ENCODE data around the gene FEM1C.

GRCh38 chr5:115542651-115543364 lies 1.8 kb downstream of the FEM1C start:
- TF ChIP-seq POLR2AphosphoS5 (IDR thresholded peaks at IDR 0.05; ENCODE audit: control insufficient read depth, insufficient read depth, low read depth, low read length) (no peak), JUN (IDR thresholded peaks at IDR 0.05; ENCODE audit: borderline replicate concordance, low read depth, low read length) (no peak), JUN (CRISPR knock-in tag; IDR thresholded peaks at IDR 0.05; ENCODE audit: borderline replicate concordance) (no peak), TBP (optimal IDR thresholded peaks at IDR 0.05; ENCODE audit: low read depth, low read length) (no peak), SMC3 (conservative IDR thresholded peaks at IDR 0.05; ENCODE audit: insufficient read depth, low read depth, low read length) (no peak), TCF3 (CRISPR knock-in tag; IDR thresholded peaks at IDR 0.05) (no peak), SMAD1 (IDR thresholded peaks at IDR 0.05; ENCODE audit: low read depth, low read length, partially characterized antibody) (no peak), SMARCA5 (IDR thresholded peaks at IDR 0.05) (no peak), E2F5 (CRISPR knock-in tag; IDR thresholded peaks at IDR 0.05) (no peak), HLTF (IDR thresholded peaks at IDR 0.05) (no peak), CTCF (IDR thresholded peaks at IDR 0.05 in 2 of 3, conservative IDR thresholded peaks at IDR 0.05 in 1 of 3; ENCODE audit: insufficient read depth in 2 of 3, low read depth in 1 of 3, low read length in 3 of 3) (no peak), ZNF589 (CRISPR knock-in tag; IDR thresholded peaks at IDR 0.05; ENCODE audit: low read depth) (no peak), FOXP1 (CRISPR knock-in tag; IDR thresholded peaks at IDR 0.05) (no peak)
- TF ChIP-seq, protein P1, sequence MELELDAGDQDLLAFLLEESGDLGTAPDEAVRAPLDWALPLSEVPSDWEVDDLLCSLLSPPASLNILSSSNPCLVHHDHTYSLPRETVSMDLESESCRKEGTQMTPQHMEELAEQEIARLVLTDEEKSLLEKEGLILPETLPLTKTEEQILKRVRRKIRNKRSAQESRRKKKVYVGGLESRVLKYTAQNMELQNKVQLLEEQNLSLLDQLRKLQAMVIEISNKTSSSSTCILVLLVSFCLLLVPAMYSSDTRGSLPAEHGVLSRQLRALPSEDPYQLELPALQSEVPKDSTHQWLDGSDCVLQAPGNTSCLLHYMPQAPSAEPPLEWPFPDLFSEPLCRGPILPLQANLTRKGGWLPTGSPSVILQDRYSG (tag; conservative IDR thresholded peaks at IDR 0.05; ENCODE audit: low read depth): no peak
